ENCODE measurements around the gene CPT1C. TPM values are rescaled to one million over a fixed set of nuclear protein-coding genes. Genes with fewer than 3 reads are reported as not detected.

CPT1C gene
- total RNA-seq, 1 experiment from 2014 or later = 2.0 TPM

DNA sequence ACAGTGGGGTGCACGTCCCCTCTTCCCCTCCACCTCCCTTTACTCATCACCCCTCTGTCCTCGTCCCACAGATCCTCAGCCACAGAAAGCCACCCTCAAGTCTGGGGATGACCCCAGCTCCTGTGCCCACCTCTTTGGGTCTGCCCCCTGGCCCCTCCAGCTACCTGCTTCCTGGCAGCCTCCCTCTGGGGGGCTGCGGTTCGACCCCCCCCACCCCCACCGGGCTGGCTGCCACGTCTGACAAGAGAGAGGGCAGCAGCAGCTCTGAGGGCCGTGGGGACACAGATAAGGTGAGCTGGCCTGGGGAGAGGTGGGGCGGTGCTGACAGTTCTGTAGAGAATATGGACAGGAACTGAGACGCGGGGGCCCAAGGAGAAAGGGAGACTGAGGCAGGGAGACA, 36.3 kb upstream of the CPT1C start:
- no peaks in the 10 kb centered on the region for H3K9me3 ChIP-seq
- Mint-ChIP-seq H3K27me3 (ENCODE audit: insufficient read depth, unreplicated experiment) (no peaks in the 10 kb centered on the region), H3K36me3 (ENCODE audit: insufficient read depth, unreplicated experiment) (peaks cover 83% of the 10 kb centered on the region), H3K4me1 (ENCODE audit: low read depth, unreplicated experiment) (no peaks in the 10 kb centered on the region), H3K4me3 (ENCODE audit: unreplicated experiment) (no peak overlapping the region), H3K27ac (ENCODE audit: unreplicated experiment) (peak overlapping the region; percentile 45), H3K9me3 (ENCODE audit: unreplicated experiment) (no peaks in the 10 kb centered on the region)
- TF ChIP-seq, protein P1, sequence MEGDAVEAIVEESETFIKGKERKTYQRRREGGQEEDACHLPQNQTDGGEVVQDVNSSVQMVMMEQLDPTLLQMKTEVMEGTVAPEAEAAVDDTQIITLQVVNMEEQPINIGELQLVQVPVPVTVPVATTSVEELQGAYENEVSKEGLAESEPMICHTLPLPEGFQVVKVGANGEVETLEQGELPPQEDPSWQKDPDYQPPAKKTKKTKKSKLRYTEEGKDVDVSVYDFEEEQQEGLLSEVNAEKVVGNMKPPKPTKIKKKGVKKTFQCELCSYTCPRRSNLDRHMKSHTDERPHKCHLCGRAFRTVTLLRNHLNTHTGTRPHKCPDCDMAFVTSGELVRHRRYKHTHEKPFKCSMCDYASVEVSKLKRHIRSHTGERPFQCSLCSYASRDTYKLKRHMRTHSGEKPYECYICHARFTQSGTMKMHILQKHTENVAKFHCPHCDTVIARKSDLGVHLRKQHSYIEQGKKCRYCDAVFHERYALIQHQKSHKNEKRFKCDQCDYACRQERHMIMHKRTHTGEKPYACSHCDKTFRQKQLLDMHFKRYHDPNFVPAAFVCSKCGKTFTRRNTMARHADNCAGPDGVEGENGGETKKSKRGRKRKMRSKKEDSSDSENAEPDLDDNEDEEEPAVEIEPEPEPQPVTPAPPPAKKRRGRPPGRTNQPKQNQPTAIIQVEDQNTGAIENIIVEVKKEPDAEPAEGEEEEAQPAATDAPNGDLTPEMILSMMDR (IDR thresholded peaks at IDR 0.05; ENCODE audit: insufficient read depth in 1 of 2, low read depth in 1 of 2, low read length in 1 of 2, severe bottlenecking in 1 of 2, unreplicated experiment in 1 of 2) = no peak
- ChIA-PET CTCF (interaction anchor here (1.8 kb wide), 1 partner anchor 10 kb away, joined by 6 read pairs; no protein-coding TSS in a partner anchor), POLR2A (interaction anchor here (1.1 kb wide), 1 partner anchor 13 kb away, joined by 4 read pairs; the partner anchor contains the start of gene SCAF1)
- H3K27me3 ChIP-seq (replicated peaks; ENCODE audit: control insufficient read depth, insufficient read depth, low read length) = no peaks in the 10 kb centered on the region
- no TSS peak for BruUV-seq (replicated peaks)
- no peak for DNase-seq
- peaks cover 17% of the 10 kb centered on the region for H3K36me3 ChIP-seq (ENCODE audit: control insufficient read depth, insufficient read depth, low read length)
- intact Hi-C loops (cut with micrococcal nuclease; ENCODE audit: unreplicated experiment) = no loop called here
- H3K4me3 ChIP-seq (ENCODE audit: low read depth, low read length) = no peak overlapping the region
- no peaks in the 10 kb centered on the region for H3K4me1 ChIP-seq

DNA sequence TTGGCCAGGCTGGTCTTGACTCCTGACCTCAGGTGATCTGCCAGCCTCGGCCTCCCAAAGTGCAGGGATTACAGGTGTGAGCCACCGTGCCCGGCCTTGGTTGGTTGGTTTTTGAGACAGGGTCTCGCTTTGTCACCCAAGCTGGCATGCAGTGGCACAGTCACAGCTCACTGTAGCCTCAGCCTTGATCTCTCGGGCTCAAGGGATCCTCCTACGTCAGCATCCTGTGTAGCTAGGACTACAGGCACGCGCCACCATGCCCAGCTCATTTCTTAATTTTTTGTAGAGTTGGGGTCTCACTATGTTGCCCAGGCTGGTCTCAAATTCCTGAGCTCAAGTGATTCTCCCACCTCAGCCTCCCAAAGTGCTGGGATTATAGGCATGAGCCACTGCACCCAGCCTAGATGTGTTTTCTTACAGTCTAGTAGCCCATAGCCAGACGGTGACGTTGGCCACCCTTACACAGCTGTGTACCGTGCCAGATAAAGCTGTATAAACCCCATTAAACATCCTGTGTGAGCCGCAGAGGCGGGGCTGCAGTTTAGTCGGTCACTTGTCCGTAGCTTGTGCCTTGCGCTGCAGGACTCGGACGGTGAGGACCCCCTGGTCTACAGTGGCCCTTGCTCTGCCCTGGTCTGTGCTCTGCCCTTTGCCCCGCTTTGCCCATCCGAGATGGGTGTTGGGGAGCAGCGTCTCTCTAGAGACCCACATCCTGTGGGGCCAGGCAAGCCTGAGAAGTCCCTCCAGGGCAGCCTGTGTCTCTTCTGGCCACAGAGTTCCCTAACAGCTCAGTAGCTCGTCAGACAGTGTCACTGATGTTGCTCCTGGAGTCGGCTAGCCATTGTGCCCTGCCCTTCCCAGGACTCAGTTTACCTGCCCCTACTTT, 35.1 kb upstream of the CPT1C start:
- peaks cover 83% of the 10 kb centered on the region for H3K36me3 Mint-ChIP-seq (ENCODE audit: insufficient read depth, unreplicated experiment)

DNA sequence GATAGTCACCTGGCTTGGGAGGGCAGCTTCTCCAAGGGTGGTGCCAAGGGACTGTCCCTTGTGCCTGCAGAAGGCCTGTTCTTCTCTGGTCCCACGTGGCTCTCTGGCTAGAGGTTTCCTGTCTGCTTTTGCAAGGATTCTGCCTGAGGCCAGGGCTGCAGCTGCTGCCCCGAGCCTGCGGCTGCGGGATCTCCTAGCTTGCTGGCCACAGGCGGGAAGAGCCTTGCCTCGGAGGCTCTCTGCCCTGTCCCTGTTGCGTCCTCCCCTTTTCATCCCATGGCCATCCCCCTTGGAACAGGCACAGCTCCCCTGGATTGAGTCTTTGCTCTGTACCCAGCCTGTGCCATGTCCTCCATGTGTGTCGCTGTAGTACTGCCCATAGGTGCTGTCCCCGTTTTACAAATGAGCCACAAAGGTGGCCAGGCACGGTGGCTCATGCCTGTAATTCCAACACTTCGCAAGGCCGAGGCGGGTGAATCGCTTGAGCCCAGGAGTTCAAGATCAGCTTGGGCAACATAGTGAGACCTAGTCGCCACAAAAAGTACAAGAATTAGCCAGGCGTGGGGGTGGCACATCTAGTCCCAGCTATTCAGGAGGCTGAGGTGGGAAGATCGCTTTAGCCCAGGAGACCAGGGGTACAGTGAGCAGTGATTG, 34.3 kb upstream of the CPT1C start:
- no peaks in the 10 kb centered on the region for H3K27me3 Mint-ChIP-seq (ENCODE audit: insufficient read depth, unreplicated experiment)
- DNase-seq = no peak
- Histone ChIP-seq H3K4me3 (ENCODE audit: low read depth, low read length) (no peak overlapping the region), H3K4me1 (no peaks in the 10 kb centered on the region), H3K27me3 (replicated peaks; ENCODE audit: control insufficient read depth, insufficient read depth, low read length) (no peaks in the 10 kb centered on the region), H3K36me3 (ENCODE audit: control insufficient read depth, insufficient read depth, low read length) (peaks cover 22% of the 10 kb centered on the region), H3K9me3 (peaks cover 8% of the 10 kb centered on the region)
- ChIA-PET CTCF (interaction anchor here (1.8 kb wide), 1 partner anchor 8 kb away, joined by 6 read pairs; no protein-coding TSS in a partner anchor), POLR2A (interaction anchor here (1.4 kb wide), 1 partner anchor 17 kb away, joined by 3 read pairs; the partner anchor contains the start of gene RRAS)
- BruUV-seq (replicated peaks) = no TSS peak
- H3K4me1 Mint-ChIP-seq (ENCODE audit: low read depth, unreplicated experiment) = no peaks in the 10 kb centered on the region
- H3K4me3 Mint-ChIP-seq (ENCODE audit: unreplicated experiment) = no peak overlapping the region
- H3K36me3 Mint-ChIP-seq (ENCODE audit: insufficient read depth, unreplicated experiment) = peaks cover 84% of the 10 kb centered on the region
- TF ChIP-seq, protein P1 (IDR thresholded peaks at IDR 0.05; ENCODE audit: insufficient read depth in 1 of 2, low read depth in 1 of 2, low read length in 1 of 2, severe bottlenecking in 1 of 2, unreplicated experiment in 1 of 2) = no peak
- H3K9me3 Mint-ChIP-seq (ENCODE audit: unreplicated experiment) = no peaks in the 10 kb centered on the region
- no peak overlapping the region for H3K27ac Mint-ChIP-seq (ENCODE audit: unreplicated experiment)
- intact Hi-C loops (cut with micrococcal nuclease; ENCODE audit: unreplicated experiment) = no loop called here

More for the DNA sequence above, 35.1 kb upstream of the CPT1C start:
- BruUV-seq (replicated peaks) = no TSS peak
- intact Hi-C loops (cut with micrococcal nuclease; ENCODE audit: unreplicated experiment) = no loop called here
- ChIA-PET CTCF (interaction anchor here (1.8 kb wide), 1 partner anchor 8 kb away, joined by 6 read pairs; no protein-coding TSS in a partner anchor), POLR2A (interaction anchor here (1.4 kb wide), 1 partner anchor 16 kb away, joined by 3 read pairs; the partner anchor contains the start of gene RRAS)
- TF ChIP-seq, protein P1 (IDR thresholded peaks at IDR 0.05; ENCODE audit: insufficient read depth in 1 of 2, low read depth in 1 of 2, low read length in 1 of 2, severe bottlenecking in 1 of 2, unreplicated experiment in 1 of 2) = no peak
- Mint-ChIP-seq H3K27me3 (ENCODE audit: insufficient read depth, unreplicated experiment) (no peaks in the 10 kb centered on the region), H3K9me3 (ENCODE audit: unreplicated experiment) (no peaks in the 10 kb centered on the region), H3K27ac (ENCODE audit: unreplicated experiment) (no peak overlapping the region), H3K4me1 (ENCODE audit: low read depth, unreplicated experiment) (no peaks in the 10 kb centered on the region), H3K4me3 (ENCODE audit: unreplicated experiment) (no peak overlapping the region)
- H3K27me3 ChIP-seq (replicated peaks; ENCODE audit: control insufficient read depth, insufficient read depth, low read length) = no peaks in the 10 kb centered on the region
- H3K4me1 ChIP-seq = no peaks in the 10 kb centered on the region
- no peak for DNase-seq
- H3K4me3 ChIP-seq (ENCODE audit: low read depth, low read length) = no peak overlapping the region
- peaks cover 8% of the 10 kb centered on the region for H3K9me3 ChIP-seq
- H3K36me3 ChIP-seq (ENCODE audit: control insufficient read depth, insufficient read depth, low read length) = peaks cover 22% of the 10 kb centered on the region
